ENCODE data around the gene RNF175.

The RNF175 gene

GRCh38 chr4:153725831-153726154, 34.0 kb downstream of the RNF175 start:
- no peak for TF ChIP-seq CTCF (conservative IDR thresholded peaks at IDR 0.05)
- H3K27ac ChIP-seq, result no peak overlapping the region

GRCh38 chr4:153725136-153725830, 34.5 kb downstream of the RNF175 start:
- no peak for TF ChIP-seq CTCF (conservative IDR thresholded peaks at IDR 0.05)
- no peak overlapping the region for H3K27ac ChIP-seq

- TF ChIP-seq CTCF (conservative IDR thresholded peaks at IDR 0.05), result no peak
- no peak overlapping the region for H3K27ac ChIP-seq
Measured at GRCh38 chr4:153724606-153725005, 35.2 kb downstream of the RNF175 start.

- H3K27ac ChIP-seq, result no peak overlapping the region
- no peak for TF ChIP-seq CTCF (conservative IDR thresholded peaks at IDR 0.05)
Measured at GRCh38 chr4:153722036-153722435, 37.8 kb downstream of the RNF175 start.

GRCh38 chr4:153713866-153714646, 45.8 kb downstream of the RNF175 start:
- TF ChIP-seq CTCF (conservative IDR thresholded peaks at IDR 0.05), result no peak
- no peak overlapping the region for H3K27ac ChIP-seq

GRCh38 chr4:153710681-153711080, 49.1 kb downstream of the RNF175 start:
- H3K27ac ChIP-seq, result no peak overlapping the region
- no peak for TF ChIP-seq CTCF (conservative IDR thresholded peaks at IDR 0.05)

- no peak for TF ChIP-seq CTCF (conservative IDR thresholded peaks at IDR 0.05)
- no peak overlapping the region for H3K27ac ChIP-seq
Measured at GRCh38 chr4:153706519-153706918, 53.3 kb downstream of the RNF175 start.

All from VCaP (cell line).